Neuron (in vitro differentiated cells): Measurements from ENCODE around the gene TAS2R5.
"Not testable (repeated sequence)": the region's sequence is repeated elsewhere in the genome, so short reads cannot be mapped to it uniquely, and the experiment has no call there.

Experiments used
- H2AFZ ChIP-seq: one replicate; pipeline ENCODE4 v1.6.1; 2013; ENCODE audit warnings: low read depth, mild to moderate bottlenecking, inconsistent platforms, low read length, moderate library complexity
- H3K27me3 ChIP-seq: one replicate; pipeline ENCODE4 v1.6.1; 2013; ENCODE audit warnings: low read length; ENCODE audit not compliant: insufficient read depth
- H3K36me3 ChIP-seq: one replicate; pipeline ENCODE4 v1.6.1; 2013; ENCODE audit warnings: low read length; ENCODE audit not compliant: insufficient read depth
- H3K4me1 ChIP-seq: one replicate; pipeline ENCODE4 v1.6.1; 2013; ENCODE audit warnings: low read length; ENCODE audit not compliant: insufficient read depth
- H3K4me3 ChIP-seq: 2 replicates; pipeline ENCODE4 v1.5.1; 2013; ENCODE audit warnings: mild to moderate bottlenecking, low read length, moderate library complexity
- H3K9me3 ChIP-seq: one replicate; pipeline ENCODE4 v1.6.1; 2013; ENCODE audit warnings: low read length

TAS2R5 gene

GRCh38 chr7:141820067-141820466 lies 30.1 kb downstream of the TAS2R5 start:
- no peaks in the 10 kb centered on the region for H3K4me1 ChIP-seq
- no peak overlapping the region for H2AFZ ChIP-seq
- no peak overlapping the region for H3K4me3 ChIP-seq
- H3K9me3 ChIP-seq = no peaks in the 10 kb centered on the region
- no peaks in the 10 kb centered on the region for H3K27me3 ChIP-seq
- H3K36me3 ChIP-seq = no peaks in the 10 kb centered on the region

- H2AFZ ChIP-seq, H3K9me3 ChIP-seq, H3K27me3 ChIP-seq, H3K36me3 ChIP-seq, H3K4me3 ChIP-seq, H3K4me1 ChIP-seq: not testable (repeated sequence)
Observed at GRCh38 chr7:141822432-141822831, 32.4 kb downstream of the TAS2R5 start.

GRCh38 chr7:141837683-141838082 lies 47.7 kb downstream of the TAS2R5 start:
- H3K9me3 ChIP-seq = no peaks in the 10 kb centered on the region
- H2AFZ ChIP-seq = no peak overlapping the region
- no peaks in the 10 kb centered on the region for H3K27me3 ChIP-seq
- H3K4me3 ChIP-seq = no peak overlapping the region
- H3K36me3 ChIP-seq = no peaks in the 10 kb centered on the region
- no peaks in the 10 kb centered on the region for H3K4me1 ChIP-seq

- Histone ChIP-seq H3K9me3 (no peaks in the 10 kb centered on the region), H3K36me3 (no peaks in the 10 kb centered on the region), H3K4me3 (no peak overlapping the region), H3K27me3 (no peaks in the 10 kb centered on the region), H2AFZ (no peak overlapping the region), H3K4me1 (no peaks in the 10 kb centered on the region)
Observed at GRCh38 chr7:141838581-141838980, 48.6 kb downstream of the TAS2R5 start.

GRCh38 chr7:141839256-141839655 lies 49.2 kb downstream of the TAS2R5 start:
- Histone ChIP-seq H3K4me3 (no peak overlapping the region), H3K27me3 (no peaks in the 10 kb centered on the region), H3K4me1 (no peaks in the 10 kb centered on the region), H3K36me3 (no peaks in the 10 kb centered on the region), H3K9me3 (no peaks in the 10 kb centered on the region), H2AFZ (no peak overlapping the region)

- Histone ChIP-seq H2AFZ (no peak overlapping the region), H3K4me3 (no peak overlapping the region), H3K27me3 (no peaks in the 10 kb centered on the region), H3K4me1 (no peaks in the 10 kb centered on the region), H3K36me3 (no peaks in the 10 kb centered on the region), H3K9me3 (no peaks in the 10 kb centered on the region)
Observed at GRCh38 chr7:141840708-141841107, 50.7 kb downstream of the TAS2R5 start.
